SK-N-MC (cell line): ENCODE results near the gene CFAP119.

ENCODE experiments used
- DNase-seq: peaks from one replicate; pipeline ENCODE4 v3.0.0-alpha.2; 2011; ENCODE audit warnings: low read depth, low spot score
- H3K27ac ChIP-seq: fragments of 200-600 bp; sonication (generic); 2 replicates; pipeline ENCODE4 v1.5.1; 2016; ENCODE audit warnings: mixed run types
- H3K36me3 ChIP-seq: fragments of 200-600 bp; sonication (generic); 2 replicates; pipeline ENCODE4 v1.6.1; 2017; ENCODE audit warnings: antibody characterized with exemption, low read length, mixed read lengths; ENCODE audit not compliant: insufficient read depth
- H3K4me3 ChIP-seq: fragments of 200-600 bp; sonication (generic); 2 replicates; pipeline ENCODE4 v1.5.1; 2016
- H3K9ac ChIP-seq: fragments of 200-600 bp; sonication (generic); 2 replicates; pipeline ENCODE4 v1.8.0; 2017; ENCODE audit warnings: mixed run types, mixed read lengths; ENCODE audit not compliant: insufficient read length
- H3K9me3 ChIP-seq: fragments of 200-600 bp; sonication (generic); 2 replicates; pipeline ENCODE4 v1.6.1; 2017; ENCODE audit warnings: low read depth, mild to moderate bottlenecking, antibody characterized with exemption, low read length, moderate library complexity, mixed read lengths
- EZH2 ChIP-seq: fragments of 200-600 bp; sonication (generic); IDR thresholded peaks from one replicate; pipeline ENCODE4 v1.6.1; 2017; ENCODE audit warnings: antibody characterized with exemption
- FOXP2 ChIP-seq: optimal IDR thresholded peaks from 2 replicates; pipeline ENCODE3; 2011; ENCODE audit warnings: mild to moderate bottlenecking, moderate library complexity; ENCODE audit not compliant: insufficient read depth; ENCODE audit errors: extremely low read length, control extremely low read depth
- POLR2AphosphoS5 ChIP-seq: IDR thresholded peaks from 2 replicates; pipeline ENCODE4 v1.6.1; 2012; ENCODE audit warnings: mild to moderate bottlenecking, low read depth, low read length, borderline replicate concordance

The CFAP119 gene

DNA sequence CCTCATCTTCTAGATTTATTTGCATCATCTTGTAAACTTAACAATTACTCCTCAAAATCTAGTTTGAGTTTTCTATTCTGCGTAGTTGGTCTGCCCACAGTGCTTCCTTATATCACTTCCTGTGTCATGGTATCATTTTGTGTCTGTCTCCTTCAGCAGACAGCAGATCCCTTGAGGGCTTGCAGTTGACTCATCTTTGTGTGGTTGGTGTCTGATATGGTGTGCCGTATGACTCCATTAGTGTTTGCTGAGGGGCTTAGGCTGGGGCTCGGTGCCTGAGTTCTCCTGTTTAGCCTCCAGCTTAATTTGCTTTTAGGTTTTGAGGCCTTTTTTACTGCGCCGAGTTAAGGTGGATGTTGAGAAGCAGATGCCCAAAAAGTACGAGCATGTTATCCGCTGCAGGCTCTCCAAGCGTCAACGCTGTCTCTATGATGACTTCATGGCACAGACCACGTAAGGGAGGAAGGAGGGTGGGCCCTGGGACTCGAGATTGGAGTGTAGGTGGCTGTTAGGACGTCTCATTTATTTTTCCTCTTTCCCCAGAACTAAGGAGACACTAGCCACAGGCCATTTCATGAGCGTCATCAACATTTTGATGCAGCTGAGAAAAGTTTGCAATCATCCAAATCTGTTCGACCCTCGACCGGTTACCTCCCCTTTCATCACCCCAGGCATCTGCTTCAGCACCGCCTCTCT is 46.0 kb downstream of the CFAP119 start:
- Histone ChIP-seq H3K27ac (peak overlapping the region; percentile 53), H3K9ac (no peak overlapping the region), H3K9me3 (no peaks in the 10 kb centered on the region), H3K4me3 (no peak overlapping the region), H3K36me3 (peaks cover 86% of the 10 kb centered on the region)
- TF ChIP-seq POLR2AphosphoS5 (no peak), EZH2 (no peak), FOXP2 (no peak)
- no peak for DNase-seq

DNA sequence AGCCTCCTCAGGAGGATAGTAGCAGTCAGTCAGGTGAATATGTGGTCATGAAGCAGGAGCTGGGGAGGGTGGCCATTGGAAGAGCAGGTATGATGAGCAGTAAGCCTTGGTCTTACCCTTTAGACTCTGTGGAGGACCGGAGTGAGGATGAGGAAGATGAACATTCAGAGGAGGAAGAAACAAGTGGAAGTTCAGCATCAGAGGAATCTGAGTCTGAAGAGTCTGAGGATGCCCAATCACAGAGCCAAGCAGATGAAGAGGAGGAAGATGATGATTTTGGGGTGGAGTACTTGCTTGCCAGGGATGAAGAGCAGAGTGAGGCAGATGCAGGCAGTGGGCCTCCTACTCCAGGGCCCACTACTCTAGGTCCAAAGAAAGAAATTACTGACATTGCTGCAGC is 50.1 kb downstream of the CFAP119 start:
- Histone ChIP-seq H3K27ac (no peak overlapping the region), H3K9me3 (no peaks in the 10 kb centered on the region), H3K36me3 (peaks cover 92% of the 10 kb centered on the region), H3K4me3 (no peak overlapping the region), H3K9ac (no peak overlapping the region)
- TF ChIP-seq POLR2AphosphoS5 (no peak), FOXP2 (no peak), EZH2 (no peak)
- no peak for DNase-seq

DNA sequence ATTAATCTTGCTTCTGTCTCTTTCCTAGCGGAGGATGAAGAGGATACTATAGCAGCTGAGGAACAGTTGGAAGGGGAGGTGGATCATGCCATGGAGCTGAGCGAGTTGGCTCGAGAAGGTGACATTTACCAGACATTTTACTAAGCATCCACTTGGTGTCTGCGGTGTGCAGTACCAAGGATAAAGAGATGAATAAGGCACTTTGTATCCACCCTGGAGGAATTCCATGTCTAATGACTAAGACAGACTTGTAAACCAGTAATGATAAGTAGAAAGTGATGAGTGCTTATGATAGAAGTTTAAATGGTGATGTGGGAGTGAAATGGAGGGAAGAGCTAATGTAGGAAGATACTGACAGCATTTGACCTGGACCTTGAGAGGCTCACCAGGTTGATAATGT is 50.9 kb downstream of the CFAP119 start:
- Histone ChIP-seq H3K4me3 (no peak overlapping the region), H3K9me3 (no peaks in the 10 kb centered on the region), H3K9ac (no peak overlapping the region), H3K27ac (no peak overlapping the region), H3K36me3 (peaks cover 92% of the 10 kb centered on the region)
- no peak for DNase-seq
- no peak for TF ChIP-seq POLR2AphosphoS5
- no peak for TF ChIP-seq EZH2
- TF ChIP-seq FOXP2, result no peak
